SK-N-SH treated with all-trans-retinoic acid at 6 μM for 48 hours (cell line): ENCODE data around the gene SV2B.

Experiments used
- ATAC-seq: fragments of 200-7000 bp; cut with Tn5 transposase; 3 replicates; pipeline ENCODE4 v1.9.1; 2020; ENCODE audit warnings: mild to moderate bottlenecking, moderate library complexity
- BACH2 ChIP-seq: fragments of 250-450 bp; sonication (Bioruptor Pico); IDR thresholded peaks from 2 replicates; pipeline ENCODE4 v1.9.0; 2021; ENCODE audit warnings: mild to moderate bottlenecking, borderline replicate concordance
- CREB5 ChIP-seq: fragments of 250-450 bp; sonication (Bioruptor Pico); IDR thresholded peaks from 2 replicates; pipeline ENCODE4 v1.5.1; 2020; ENCODE audit warnings: low read depth, mild to moderate bottlenecking, moderate library complexity
- CSDC2 ChIP-seq: fragments of 250-450 bp; sonication (Bioruptor Pico); IDR thresholded peaks from 2 replicates; pipeline ENCODE4 v1.5.0; 2020; ENCODE audit warnings: mild to moderate bottlenecking, moderate library complexity
- ESRRG ChIP-seq: fragments of 250-450 bp; sonication (Bioruptor Pico); IDR thresholded peaks from 2 replicates; pipeline ENCODE4 v1.6.1; 2021; ENCODE audit warnings: mild to moderate bottlenecking
- GLIS3 ChIP-seq: fragments of 250-450 bp; sonication (Bioruptor Pico); IDR thresholded peaks from 2 replicates; pipeline ENCODE4 v1.5.0; 2020; ENCODE audit warnings: mild to moderate bottlenecking, moderate library complexity
- ISL1 ChIP-seq: fragments of 250-450 bp; sonication (Bioruptor Pico); IDR thresholded peaks from 2 replicates; pipeline ENCODE4 v2.1.2; 2022; ENCODE audit warnings: mild to moderate bottlenecking, moderate library complexity
- OSR1 ChIP-seq: fragments of 250-450 bp; sonication (Bioruptor Pico); IDR thresholded peaks from 2 replicates; pipeline ENCODE4 v1.8.0; 2022; ENCODE audit warnings: moderate library complexity, mild to moderate bottlenecking, inconsistent platforms
- PPARA ChIP-seq: fragments of 250-450 bp; sonication (Bioruptor Pico); IDR thresholded peaks from 2 replicates; pipeline ENCODE4 v1.5.0; 2020; ENCODE audit warnings: mild to moderate bottlenecking, borderline replicate concordance
- RARB ChIP-seq: fragments of 250-450 bp; sonication (Bioruptor Pico); IDR thresholded peaks from 2 replicates; pipeline ENCODE4 v1.8.0; 2021; ENCODE audit warnings: mild to moderate bottlenecking, moderate library complexity
- SNAI2 ChIP-seq: fragments of 250-450 bp; sonication (Bioruptor Pico); IDR thresholded peaks from 2 replicates; pipeline ENCODE4 v1.5.0; 2020; ENCODE audit warnings: mild to moderate bottlenecking, moderate library complexity
- TCF4 ChIP-seq: fragments of 250-450 bp; sonication (Bioruptor Pico); IDR thresholded peaks from 2 replicates; pipeline ENCODE4 v1.8.0; 2021; ENCODE audit warnings: mild to moderate bottlenecking, moderate library complexity, borderline replicate concordance
- TOX ChIP-seq: fragments of 250-450 bp; sonication (Bioruptor Pico); IDR thresholded peaks from 2 replicates; pipeline ENCODE4 v1.8.0; 2021; ENCODE audit warnings: mild to moderate bottlenecking, moderate library complexity, borderline replicate concordance
- ZFP30 ChIP-seq: fragments of 450-650 bp; formaldehyde crosslinking; IDR thresholded peaks from 2 replicates; pipeline ENCODE4 v1.5.0; 2022; ENCODE audit warnings: mild to moderate bottlenecking, moderate library complexity
- ZNF565 ChIP-seq: fragments of 450-650 bp; formaldehyde crosslinking; conservative IDR thresholded peaks from 2 replicates; pipeline ENCODE4 v1.5.0; 2020; ENCODE audit warnings: low read depth, mild to moderate bottlenecking, moderate library complexity
- ZNF70 ChIP-seq: fragments of 450-650 bp; formaldehyde crosslinking; IDR thresholded peaks from 2 replicates; pipeline ENCODE4 v1.5.0; 2020; ENCODE audit warnings: mild to moderate bottlenecking, moderate library complexity
- ZNF8 ChIP-seq: fragments of 450-650 bp; formaldehyde crosslinking; IDR thresholded peaks from 2 replicates; pipeline ENCODE4 v1.5.0; 2020; ENCODE audit warnings: mild to moderate bottlenecking, moderate library complexity
- TF ChIP-seq, protein P1 (sequence below): fragments of 250-450 bp; sonication (Bioruptor Pico); IDR thresholded peaks from 2 replicates; pipeline ENCODE4 v1.5.1; 2021; ENCODE audit warnings: mild to moderate bottlenecking, moderate library complexity
- TF ChIP-seq, protein P2 (sequence below): fragments of 250-450 bp; sonication (Bioruptor Pico); IDR thresholded peaks from 2 replicates; pipeline ENCODE4 v1.8.0; 2021; ENCODE audit warnings: low read depth, mild to moderate bottlenecking, moderate library complexity, borderline replicate concordance
- TF ChIP-seq, protein P3 (sequence below): fragments of 250-450 bp; sonication (Bioruptor Pico); IDR thresholded peaks from 2 replicates; pipeline ENCODE4 v1.5.0; 2020; ENCODE audit warnings: mild to moderate bottlenecking, moderate library complexity

SV2B gene

DNA sequence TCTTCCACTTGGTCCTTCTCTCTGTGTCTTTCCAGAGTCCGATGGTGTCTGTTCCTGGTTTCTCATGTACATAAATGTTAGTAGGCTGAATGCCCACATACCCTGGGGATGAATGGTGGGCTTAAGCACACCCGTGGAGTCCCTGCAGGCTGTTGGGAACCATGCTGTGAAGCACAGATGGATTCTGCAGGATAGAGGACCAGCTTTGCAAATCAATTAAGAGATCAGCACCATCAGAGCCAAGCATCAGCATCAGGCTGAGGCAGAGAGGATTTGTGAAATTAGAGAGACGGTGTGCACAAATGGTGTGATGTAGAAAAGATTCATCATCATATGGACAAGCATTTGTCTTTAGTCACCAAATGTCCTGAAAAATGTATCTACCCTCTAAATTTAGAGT is 127.1 kb downstream of the SV2B start:
- ATAC-seq: no peak
- TF ChIP-seq ESRRG (CRISPR knock-in tag) (no peak), ISL1 (no peak), OSR1 (no peak), TCF4 (no peak), RARB (no peak), ZNF565 (CRISPR knock-in tag) (no peak), GLIS3 (no peak), CREB5 (CRISPR knock-in tag) (no peak), ZFP30 (CRISPR knock-in tag) (no peak), ZNF8 (no peak), PPARA (CRISPR knock-in tag) (no peak), ZNF70 (CRISPR knock-in tag) (no peak), BACH2 (CRISPR knock-in tag) (no peak)
- TF ChIP-seq, protein P1, sequence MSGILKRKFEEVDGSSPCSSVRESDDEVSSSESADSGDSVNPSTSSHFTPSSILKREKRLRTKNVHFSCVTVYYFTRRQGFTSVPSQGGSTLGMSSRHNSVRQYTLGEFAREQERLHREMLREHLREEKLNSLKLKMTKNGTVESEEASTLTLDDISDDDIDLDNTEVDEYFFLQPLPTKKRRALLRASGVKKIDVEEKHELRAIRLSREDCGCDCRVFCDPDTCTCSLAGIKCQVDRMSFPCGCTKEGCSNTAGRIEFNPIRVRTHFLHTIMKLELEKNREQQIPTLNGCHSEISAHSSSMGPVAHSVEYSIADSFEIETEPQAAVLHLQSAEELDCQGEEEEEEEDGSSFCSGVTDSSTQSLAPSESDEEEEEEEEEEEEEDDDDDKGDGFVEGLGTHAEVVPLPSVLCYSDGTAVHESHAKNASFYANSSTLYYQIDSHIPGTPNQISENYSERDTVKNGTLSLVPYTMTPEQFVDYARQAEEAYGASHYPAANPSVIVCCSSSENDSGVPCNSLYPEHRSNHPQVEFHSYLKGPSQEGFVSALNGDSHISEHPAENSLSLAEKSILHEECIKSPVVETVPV (CRISPR knock-in tag): no peak
- TF ChIP-seq, protein P2, sequence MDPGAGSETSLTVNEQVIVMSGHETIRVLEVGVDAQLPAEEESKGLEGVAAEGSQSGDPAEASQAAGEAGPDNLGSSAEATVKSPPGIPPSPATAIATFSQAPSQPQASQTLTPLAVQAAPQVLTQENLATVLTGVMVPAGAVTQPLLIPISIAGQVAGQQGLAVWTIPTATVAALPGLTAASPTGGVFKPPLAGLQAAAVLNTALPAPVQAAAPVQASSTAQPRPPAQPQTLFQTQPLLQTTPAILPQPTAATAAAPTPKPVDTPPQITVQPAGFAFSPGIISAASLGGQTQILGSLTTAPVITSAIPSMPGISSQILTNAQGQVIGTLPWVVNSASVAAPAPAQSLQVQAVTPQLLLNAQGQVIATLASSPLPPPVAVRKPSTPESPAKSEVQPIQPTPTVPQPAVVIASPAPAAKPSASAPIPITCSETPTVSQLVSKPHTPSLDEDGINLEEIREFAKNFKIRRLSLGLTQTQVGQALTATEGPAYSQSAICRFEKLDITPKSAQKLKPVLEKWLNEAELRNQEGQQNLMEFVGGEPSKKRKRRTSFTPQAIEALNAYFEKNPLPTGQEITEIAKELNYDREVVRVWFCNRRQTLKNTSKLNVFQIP (CRISPR knock-in tag): no peak

GRCh38 chr15:91227766-91228165 is 127.7 kb downstream of the SV2B start:
- no peak for TF ChIP-seq SNAI2 (CRISPR knock-in tag)
- TF ChIP-seq, protein P2 (CRISPR knock-in tag): no peak
- TF ChIP-seq OSR1: no peak
- no peak for TF ChIP-seq TOX (CRISPR knock-in tag)
- TF ChIP-seq, protein P3, sequence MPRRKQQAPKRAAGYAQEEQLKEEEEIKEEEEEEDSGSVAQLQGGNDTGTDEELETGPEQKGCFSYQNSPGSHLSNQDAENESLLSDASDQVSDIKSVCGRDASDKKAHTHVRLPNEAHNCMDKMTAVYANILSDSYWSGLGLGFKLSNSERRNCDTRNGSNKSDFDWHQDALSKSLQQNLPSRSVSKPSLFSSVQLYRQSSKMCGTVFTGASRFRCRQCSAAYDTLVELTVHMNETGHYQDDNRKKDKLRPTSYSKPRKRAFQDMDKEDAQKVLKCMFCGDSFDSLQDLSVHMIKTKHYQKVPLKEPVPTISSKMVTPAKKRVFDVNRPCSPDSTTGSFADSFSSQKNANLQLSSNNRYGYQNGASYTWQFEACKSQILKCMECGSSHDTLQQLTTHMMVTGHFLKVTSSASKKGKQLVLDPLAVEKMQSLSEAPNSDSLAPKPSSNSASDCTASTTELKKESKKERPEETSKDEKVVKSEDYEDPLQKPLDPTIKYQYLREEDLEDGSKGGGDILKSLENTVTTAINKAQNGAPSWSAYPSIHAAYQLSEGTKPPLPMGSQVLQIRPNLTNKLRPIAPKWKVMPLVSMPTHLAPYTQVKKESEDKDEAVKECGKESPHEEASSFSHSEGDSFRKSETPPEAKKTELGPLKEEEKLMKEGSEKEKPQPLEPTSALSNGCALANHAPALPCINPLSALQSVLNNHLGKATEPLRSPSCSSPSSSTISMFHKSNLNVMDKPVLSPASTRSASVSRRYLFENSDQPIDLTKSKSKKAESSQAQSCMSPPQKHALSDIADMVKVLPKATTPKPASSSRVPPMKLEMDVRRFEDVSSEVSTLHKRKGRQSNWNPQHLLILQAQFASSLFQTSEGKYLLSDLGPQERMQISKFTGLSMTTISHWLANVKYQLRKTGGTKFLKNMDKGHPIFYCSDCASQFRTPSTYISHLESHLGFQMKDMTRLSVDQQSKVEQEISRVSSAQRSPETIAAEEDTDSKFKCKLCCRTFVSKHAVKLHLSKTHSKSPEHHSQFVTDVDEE: no peak
- TF ChIP-seq, all 23 proteins: peak for 0
- no peak for ATAC-seq

DNA sequence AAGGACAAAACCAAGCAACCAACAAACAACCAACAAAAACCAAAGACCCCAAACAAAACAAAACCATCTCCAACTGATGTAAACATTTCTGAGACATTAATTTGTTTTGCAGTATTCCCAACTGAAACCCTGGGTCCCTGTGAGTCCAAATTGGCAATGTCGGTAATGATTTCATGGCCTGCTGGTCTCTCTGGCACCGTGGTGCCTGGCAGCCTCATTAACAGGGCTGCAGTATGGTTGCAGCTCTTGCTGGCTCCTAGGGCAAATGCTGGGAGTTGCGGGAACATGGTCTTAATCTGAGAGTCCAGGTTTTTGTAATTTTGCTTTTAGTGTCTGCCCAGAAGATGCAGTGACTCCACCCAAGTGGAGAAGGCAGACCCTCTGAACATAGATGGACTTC is 128.3 kb downstream of the SV2B start:
- no peak for TF ChIP-seq OSR1
- TF ChIP-seq ZNF70 (CRISPR knock-in tag): no peak
- no peak for TF ChIP-seq TCF4
- no peak for TF ChIP-seq ZFP30 (CRISPR knock-in tag)
- ATAC-seq: no peak

- no peak for TF ChIP-seq ZNF70 (CRISPR knock-in tag)
- TF ChIP-seq RARB: no peak
- TF ChIP-seq, protein P3: no peak
- TF ChIP-seq, protein P2 (CRISPR knock-in tag): no peak
- no peak for TF ChIP-seq CSDC2 (CRISPR knock-in tag)
- TF ChIP-seq ESRRG (CRISPR knock-in tag): no peak
- TF ChIP-seq OSR1: no peak
- no peak for TF ChIP-seq GLIS3
- TF ChIP-seq, all 23 proteins: peak for 0
- ATAC-seq: no peak
Observed at GRCh38 chr15:91228890-91229289, 128.8 kb downstream of the SV2B start.
